ENCODE data around the gene CD8B. TPM values are rescaled to one million over a fixed set of nuclear protein-coding genes. Genes with fewer than 3 reads are reported as not detected.

The CD8B gene
- total and polyA plus RNA-seq, 2 of the 13 experiments (the other 11 are each of a cell fraction or from before 2014, with no cell fraction given) = 0.04 TPM; not detected in 1

GRCh38 chr2:86832334-86833096 lies 29.2 kb downstream of the CD8B start:
- H3K79me2 ChIP-seq (ENCODE audit: insufficient read depth, low read length) = no peaks in the 10 kb centered on the region
- H3K4me1 ChIP-seq (ENCODE audit: insufficient read depth, low read length) = no peaks in the 10 kb centered on the region
- no peak for FAIRE-seq
- intact Hi-C loops (cut with micrococcal nuclease; ENCODE audit: unreplicated experiment) (no loop called here), in situ Hi-C loops (cut with HindIII; ENCODE audit: extremely low pct_ligation_motif_present, low pct_unique_long_range_greater_than_20kb) (no loop called here)
- no peak overlapping the region for H3K4me2 ChIP-seq (ENCODE audit: low read depth, low read length)
- peaks cover 0 to 10% of the 10 kb centered on the region in 2 experiments; a peak in 2 of 5 replicates for H3K27me3 ChIP-seq (ENCODE audit: control insufficient read depth in 1 of 2, insufficient read depth in 2 of 2, low read length in 2 of 2)
- no TSS peak for BruUV-seq (replicated peaks)
- POLR2A ChIA-PET = no interaction called here
- H3K4me3 ChIP-seq (replicated peaks in 1 of 3; ENCODE audit: insufficient read depth in 1 of 3, low read depth in 2 of 3, low read length in 3 of 3) = no peak overlapping the region
- H3K36me3 ChIP-seq (replicated peaks in 1 of 2; ENCODE audit: control insufficient read depth in 1 of 2, insufficient read depth in 2 of 2, low read length in 2 of 2) = no peaks in the 10 kb centered on the region
- TF ChIP-seq SUZ12 (IDR thresholded peaks at IDR 0.05; ENCODE audit: low read depth, low read length) (no peak), HNRNPK (IDR thresholded peaks at IDR 0.05; ENCODE audit: low read depth, low read length, poor library complexity, severe bottlenecking) (peak; percentile 94), PCBP2 (optimal IDR thresholded peaks at IDR 0.05; ENCODE audit: low read depth, low read length, poor library complexity, severe bottlenecking) (peak; percentile 32)
- no peak overlapping the region for H2AFZ ChIP-seq (ENCODE audit: low read length)
- no peak overlapping the region for H3K27ac ChIP-seq (ENCODE audit: extremely low read length, insufficient read depth, low read length)
- ATAC-seq = no peak
- 56% methylated on average over 7 of the region's 7 CpGs for WGBS (ENCODE audit: low lambda C conversion rate)
- H3K9me3 ChIP-seq (ENCODE audit: low read length) = no peaks in the 10 kb centered on the region
- H3K9ac ChIP-seq (ENCODE audit: insufficient read depth, low read depth, low read length) = no peak overlapping the region
- DNase-seq (ENCODE audit: low spot score) = no peak
- no peaks in the 10 kb centered on the region for H4K20me1 ChIP-seq (ENCODE audit: insufficient read depth, low read length)
- CTCF ChIA-PET (ENCODE audit: low intra/inter-chr PET ratio, low total read pairs) = no interaction called here

DNA sequence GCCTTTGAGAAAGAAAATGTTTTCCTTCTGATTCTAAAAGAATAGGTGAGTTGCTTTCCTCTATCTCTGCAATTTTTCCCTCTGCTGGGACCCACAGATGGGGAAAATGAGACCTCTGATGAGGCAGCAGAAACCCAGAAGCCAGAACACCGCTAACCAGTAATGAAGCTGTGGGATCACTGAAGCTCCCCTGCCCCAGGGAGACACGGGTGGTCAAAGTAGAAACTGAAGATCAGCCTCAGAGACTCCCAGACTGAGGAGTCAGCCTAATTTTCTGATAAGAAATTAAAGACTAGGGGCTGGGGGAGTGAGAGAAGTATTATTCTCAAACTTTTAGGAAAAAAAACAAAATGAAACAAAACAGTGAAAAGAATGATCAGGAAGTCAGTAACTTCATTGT lies 30.1 kb downstream of the CD8B start:
- Histone ChIP-seq H3K36me3 (replicated peaks in 1 of 2; ENCODE audit: control insufficient read depth in 1 of 2, insufficient read depth in 2 of 2, low read length in 2 of 2) (no peaks in the 10 kb centered on the region), H3K27me3 (ENCODE audit: control insufficient read depth in 1 of 2, insufficient read depth in 2 of 2, low read length in 2 of 2) (peaks cover 0 to 10% of the 10 kb centered on the region in 2 experiments; a peak in 2 of 5 replicates), H3K27ac (ENCODE audit: extremely low read length, insufficient read depth, low read length) (no peak overlapping the region), H2AFZ (ENCODE audit: low read length) (peak overlapping the region; percentile 32), H4K20me1 (ENCODE audit: insufficient read depth, low read length) (no peaks in the 10 kb centered on the region), H3K9me3 (ENCODE audit: low read length) (no peaks in the 10 kb centered on the region), H3K4me3 (replicated peaks in 1 of 3; ENCODE audit: insufficient read depth in 1 of 3, low read depth in 2 of 3, low read length in 3 of 3) (0 out of 6 replicates have a peak overlapping the region, but pooled peaks of 1 of the 3 experiments have one; percentile 24), H3K79me2 (ENCODE audit: insufficient read depth, low read length) (no peaks in the 10 kb centered on the region), H3K9ac (ENCODE audit: insufficient read depth, low read depth, low read length) (peak overlapping the region; percentile 16; the same call in 1 of the 2 replicates), H3K4me1 (ENCODE audit: insufficient read depth, low read length) (no peaks in the 10 kb centered on the region), H3K4me2 (ENCODE audit: low read depth, low read length) (peak overlapping the region; percentile 55)
- in situ Hi-C loops (cut with HindIII; ENCODE audit: extremely low pct_ligation_motif_present, low pct_unique_long_range_greater_than_20kb) = no loop called here
- FAIRE-seq (no peak), ATAC-seq (no peak; the same call in 2 of the 3 replicates), DNase-seq (ENCODE audit: low spot score) (no peak)
- no peak for TF ChIP-seq SOX13 (IDR thresholded peaks at IDR 0.05)
- no peak for TF ChIP-seq SOX13 (CRISPR knock-in tag; conservative IDR thresholded peaks at IDR 0.05 in 1 of 2, IDR thresholded peaks at IDR 0.05 in 1 of 2)
- TF ChIP-seq ZNF629 (CRISPR knock-in tag; conservative IDR thresholded peaks at IDR 0.05) = no peak
- TF ChIP-seq SP5 (CRISPR knock-in tag; IDR thresholded peaks at IDR 0.05; ENCODE audit: borderline replicate concordance, low read depth) = no peak
- ChIA-PET POLR2A (no interaction called here), CTCF (ENCODE audit: low intra/inter-chr PET ratio, low total read pairs) (no interaction called here)
- intact Hi-C loops (cut with micrococcal nuclease; ENCODE audit: unreplicated experiment) = no loop called here
- WGBS (ENCODE audit: low lambda C conversion rate) = 1% methylated on average over 2 of the region's 2 CpGs
- no TSS peak for BruUV-seq (replicated peaks)
